Activated naive CD8-positive, alpha-beta T cell treated with anti-CD3 and anti-CD28 coated beads, Interleukin-2, amount 50 U/mL, for 16 hours (primary cell): ENCODE results near the gene RPL18A.

ENCODE experiments used
- DNase-seq: peaks from one replicate; pipeline ENCODE4 v3.0.0-alpha.2; 2020; ENCODE audit warnings: low read depth, low spot score

The RPL18A gene

DNA sequence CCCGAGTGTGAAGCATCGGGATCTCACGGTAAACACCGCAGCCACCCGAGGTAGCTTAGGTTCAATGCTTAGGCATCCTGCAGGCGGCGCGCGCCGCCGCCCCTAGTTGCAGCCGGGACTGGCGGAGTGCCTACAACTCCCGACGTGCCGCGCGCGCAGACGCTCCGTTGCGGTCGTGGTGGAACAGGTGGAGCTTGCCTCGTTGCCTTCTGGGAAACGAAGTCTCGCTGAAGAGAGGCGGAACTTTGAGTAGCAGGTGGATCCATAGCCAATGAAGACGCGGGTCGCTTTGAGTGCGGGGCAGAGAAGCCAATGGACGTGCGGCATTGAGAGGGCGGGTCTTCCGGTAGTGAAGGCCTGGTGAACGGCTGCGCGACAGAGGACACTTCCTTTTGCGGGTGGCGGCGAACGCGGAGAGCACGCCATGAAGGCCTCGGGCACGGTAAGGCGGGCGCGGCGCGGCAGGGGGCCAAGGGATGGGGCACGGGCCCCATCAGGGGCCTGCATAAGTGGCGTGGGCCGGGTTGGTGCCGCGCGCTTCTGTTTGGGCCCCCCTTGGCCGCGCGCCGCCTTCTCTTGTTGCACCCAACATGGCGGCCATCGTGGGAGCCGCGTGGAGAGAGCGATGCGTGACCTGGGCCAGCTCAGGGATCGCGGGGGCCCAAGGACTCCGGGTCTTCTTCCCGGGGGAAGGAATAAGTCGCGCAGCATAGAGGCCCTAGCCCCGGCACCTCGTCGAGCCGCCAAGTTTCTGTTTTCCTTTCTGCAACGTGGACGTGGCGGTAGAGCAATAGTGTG, at the start of gene RPL18A:
RPL18A (plus strand) TSS at position 378 of the 798 bp plus-strand sequence; CDS start at position 425, 47 bp downstream.
- DNase-seq: peak; percentile 95

DNA sequence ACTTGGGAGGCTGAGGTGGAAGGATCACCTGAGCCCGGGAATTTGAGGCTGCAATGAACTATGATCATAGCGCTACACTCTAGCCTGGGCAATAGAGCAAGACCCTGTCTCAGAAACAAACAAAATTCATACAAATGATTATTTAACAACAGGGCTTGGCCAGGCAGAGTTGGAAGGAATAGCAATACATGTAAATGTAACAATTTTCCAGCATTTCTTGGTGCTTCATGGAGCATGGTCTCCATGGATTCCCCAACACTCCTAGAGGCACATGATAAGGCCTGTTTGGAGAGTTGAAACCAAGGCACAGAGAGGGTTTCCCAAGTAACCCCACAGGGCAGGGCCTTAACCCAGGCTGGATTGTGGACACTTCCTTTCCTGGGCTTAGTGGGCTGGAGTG, 48.6 kb upstream of the RPL18A start:
- no peak for DNase-seq

DNA sequence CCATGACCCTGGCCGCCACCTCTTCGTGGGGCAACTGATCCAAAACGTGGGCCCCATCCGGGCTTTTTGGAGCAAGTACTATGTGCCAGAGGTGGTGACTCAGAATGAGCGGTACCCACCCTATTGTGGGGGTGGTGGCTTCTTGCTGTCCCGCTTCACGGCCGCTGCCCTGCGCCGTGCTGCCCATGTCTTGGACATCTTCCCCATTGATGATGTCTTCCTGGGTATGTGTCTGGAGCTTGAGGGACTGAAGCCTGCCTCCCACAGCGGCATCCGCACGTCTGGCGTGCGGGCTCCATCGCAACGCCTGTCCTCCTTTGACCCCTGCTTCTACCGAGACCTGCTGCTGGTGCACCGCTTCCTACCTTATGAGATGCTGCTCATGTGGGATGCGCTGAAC, 48.0 kb upstream of the RPL18A start:
- no peak for DNase-seq

DNA sequence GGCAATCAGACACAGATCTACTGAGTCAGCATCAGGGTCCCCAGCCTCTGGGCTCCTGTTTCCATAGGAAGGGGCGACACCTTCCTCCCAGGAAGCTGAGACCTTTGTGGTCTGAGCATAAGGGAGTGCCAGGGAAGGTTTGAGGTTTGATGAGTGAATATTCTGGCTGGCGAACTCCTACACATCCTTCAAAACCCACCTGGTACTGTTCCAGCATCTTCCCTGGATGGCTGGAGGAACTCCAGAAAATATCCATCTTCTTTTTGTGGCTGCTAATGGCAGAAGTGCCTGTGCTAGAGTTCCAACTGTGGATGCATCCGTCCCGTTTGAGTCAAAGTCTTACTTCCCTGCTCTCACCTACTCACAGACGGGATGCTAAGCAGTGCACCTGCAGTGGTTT, 47.6 kb upstream of the RPL18A start:
- no peak for DNase-seq

DNA sequence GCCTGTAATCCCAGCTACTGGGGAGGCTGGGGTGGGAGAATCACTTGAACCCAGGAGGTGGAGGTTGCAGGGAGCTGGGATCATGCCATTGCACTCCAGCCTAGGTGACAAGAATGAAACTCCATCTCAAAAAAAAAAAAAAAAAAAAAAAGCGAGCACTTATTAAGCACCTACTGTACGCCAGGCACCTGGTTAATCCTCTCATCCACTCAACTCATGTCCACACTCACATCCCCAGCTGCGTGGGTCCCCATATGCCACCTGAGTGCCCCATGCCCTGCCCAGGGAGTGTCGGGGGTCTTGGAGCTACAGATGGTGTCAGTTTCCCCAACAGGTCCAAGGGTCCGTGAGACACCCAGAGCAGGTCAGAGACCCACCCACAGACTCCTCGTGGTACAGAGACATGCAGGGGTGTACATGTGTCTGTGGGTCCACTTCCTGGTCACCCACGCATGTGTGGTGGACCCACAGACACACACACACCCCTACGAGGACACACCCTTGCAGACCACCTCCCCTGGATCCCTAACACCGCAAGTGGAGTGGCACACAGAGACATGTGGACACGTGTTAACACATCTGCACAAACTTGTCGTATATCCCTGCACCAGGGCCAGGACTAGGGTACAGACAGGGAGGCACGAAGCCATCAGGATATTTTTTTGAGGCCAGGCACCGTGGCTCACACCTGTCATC, 41.9 kb upstream of the RPL18A start:
- no peak for DNase-seq

DNA sequence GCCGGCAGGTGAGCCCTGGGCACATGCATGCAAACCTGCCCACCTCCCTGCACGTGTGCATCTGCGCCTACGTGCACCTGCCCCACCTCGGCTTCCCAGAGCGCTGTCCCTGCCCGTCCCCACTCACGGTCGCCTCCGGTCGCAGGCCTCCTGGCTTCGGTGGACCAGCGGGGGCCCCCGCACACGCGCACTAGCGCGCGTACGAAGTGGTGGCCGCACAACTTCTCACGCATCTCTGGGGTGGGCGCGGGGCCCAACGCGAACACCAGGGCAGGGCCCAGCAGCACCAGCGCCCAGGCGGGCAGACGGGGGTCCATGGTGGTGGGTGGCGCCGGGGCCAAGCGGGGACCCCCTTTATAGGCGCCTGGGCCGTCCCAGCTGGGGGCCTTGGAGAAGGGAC, 38.5 kb upstream of the RPL18A start, which contains the start of gene INSL3:
INSL3 (minus strand) TSS at position 330 of the 400 bp plus-strand sequence; CDS start at position 317, 13 bp downstream.
- DNase-seq: no peak

DNA sequence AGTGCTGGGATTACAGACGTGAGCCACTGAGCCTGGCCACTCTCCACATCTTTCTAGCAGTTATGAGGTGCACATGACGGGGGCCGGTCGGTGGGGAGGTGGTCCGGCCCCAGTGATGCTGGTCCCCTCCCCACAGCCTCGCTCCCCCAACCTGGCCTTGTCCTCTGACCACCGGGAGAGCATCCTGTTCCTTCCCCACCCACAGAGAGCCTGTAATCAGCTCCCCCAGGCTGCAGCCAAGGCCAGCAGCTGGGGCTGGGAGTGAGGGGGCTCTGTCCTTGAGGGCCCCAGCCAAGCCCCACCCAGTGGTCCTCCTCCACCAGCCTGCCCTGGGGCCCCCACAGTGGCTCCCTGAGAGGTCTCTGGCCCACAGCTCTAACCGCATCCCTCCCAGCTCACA, 35.4 kb upstream of the RPL18A start:
- DNase-seq: no peak

DNA sequence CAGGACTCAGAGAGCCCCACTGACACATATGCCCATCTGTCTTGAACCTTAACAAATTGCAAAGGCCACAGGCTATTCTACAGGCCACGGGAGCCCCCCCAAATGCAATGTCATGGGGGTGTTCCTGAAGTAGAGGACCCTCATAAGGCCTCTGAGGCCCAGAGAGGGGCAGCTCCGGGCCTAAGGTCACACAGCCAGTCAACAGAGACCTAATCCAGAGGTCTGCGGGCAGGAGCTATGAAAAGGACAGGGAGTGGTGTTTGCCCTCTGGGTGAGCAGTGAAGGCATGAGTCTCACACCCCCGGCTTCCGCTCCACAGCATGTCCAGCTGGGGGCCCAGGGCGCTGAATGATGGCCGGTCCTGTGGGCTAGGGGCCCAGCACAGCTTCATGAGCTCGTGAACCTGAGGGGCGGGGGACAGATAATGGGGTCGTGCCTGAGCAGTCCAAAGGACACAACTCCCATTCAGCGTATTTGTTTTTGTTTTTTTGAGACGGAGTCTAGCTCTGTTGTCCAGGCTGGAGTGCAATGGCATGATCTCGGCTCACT, 33.1 kb upstream of the RPL18A start:
- DNase-seq: no peak

DNA sequence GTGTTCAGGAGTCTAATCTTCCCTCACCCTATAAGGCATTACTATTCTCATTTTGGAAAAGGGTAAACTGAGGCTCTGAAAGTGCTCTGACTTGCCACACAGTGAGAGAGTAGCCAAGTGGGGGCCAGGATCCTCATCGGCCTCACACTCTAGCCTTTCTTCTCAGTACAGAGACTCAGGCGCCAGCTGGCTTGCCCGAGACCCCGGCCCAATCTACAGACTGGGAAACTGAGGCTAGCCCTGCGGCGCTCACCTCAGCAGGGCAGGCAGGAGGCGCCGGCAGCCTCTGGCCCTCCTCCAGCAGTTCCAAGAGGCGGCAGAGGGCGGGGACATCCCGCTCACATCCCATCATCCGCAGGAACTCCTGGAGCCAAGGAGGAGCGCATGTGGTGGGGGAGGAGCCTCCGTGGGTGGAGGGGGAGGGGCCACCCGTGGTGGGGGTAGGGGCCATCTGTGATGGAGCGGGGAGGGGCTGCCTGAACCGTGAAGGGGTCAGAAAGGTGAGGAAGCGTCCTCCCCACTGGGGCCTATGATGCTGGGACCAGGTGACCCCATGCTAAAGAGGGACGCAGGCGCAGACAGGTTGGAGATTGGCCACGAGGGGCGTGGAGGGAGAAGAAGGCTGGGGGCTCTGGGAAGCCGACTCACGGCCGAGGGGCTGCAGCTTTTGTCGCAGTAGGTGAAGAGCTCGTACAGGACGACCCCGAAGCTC, 29.7 kb upstream of the RPL18A start:
- no peak for DNase-seq

DNA sequence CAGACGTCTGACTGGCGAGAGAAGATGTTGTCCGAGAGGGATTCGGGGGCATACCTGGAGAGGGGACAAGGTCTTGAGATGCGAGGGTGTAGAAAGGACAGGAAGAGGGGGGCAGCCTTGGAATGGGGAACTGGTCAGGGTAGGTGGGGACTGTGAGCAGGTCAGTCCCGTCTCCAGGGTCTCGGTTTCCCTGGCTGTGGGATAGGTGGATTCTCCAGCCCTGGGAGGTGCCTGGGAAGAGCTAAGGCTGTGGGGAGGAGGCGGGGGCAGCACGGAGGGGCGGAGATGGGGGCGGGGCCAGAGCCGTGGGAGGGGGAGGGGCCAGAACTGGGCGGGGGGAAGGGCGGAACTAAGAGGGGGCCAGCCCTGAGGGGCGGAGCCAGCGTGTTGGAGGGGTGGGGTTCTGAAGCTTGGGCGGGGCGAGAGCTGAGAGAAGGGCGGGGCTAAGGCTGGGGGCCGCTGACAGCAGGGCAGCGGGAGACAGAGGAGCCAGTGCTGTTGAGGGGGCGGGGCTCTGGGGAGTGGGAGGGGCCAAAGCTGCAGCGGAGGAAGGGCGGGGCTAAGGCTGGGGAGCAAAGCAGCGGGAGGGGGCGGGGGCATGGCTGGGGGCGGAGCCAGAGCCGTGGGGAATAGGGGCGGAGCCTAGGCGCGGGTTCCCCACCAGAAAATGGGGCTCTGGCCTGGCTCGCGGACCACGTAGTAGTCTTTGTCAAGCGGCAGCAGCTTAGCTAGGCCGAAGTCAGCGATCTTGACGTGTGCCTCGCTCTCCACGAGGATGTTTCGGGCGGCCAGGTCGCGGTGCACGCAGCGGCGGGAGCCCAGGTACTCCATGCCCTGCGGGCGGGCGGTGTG, 28.9 kb upstream of the RPL18A start:
- DNase-seq: no peak

DNA sequence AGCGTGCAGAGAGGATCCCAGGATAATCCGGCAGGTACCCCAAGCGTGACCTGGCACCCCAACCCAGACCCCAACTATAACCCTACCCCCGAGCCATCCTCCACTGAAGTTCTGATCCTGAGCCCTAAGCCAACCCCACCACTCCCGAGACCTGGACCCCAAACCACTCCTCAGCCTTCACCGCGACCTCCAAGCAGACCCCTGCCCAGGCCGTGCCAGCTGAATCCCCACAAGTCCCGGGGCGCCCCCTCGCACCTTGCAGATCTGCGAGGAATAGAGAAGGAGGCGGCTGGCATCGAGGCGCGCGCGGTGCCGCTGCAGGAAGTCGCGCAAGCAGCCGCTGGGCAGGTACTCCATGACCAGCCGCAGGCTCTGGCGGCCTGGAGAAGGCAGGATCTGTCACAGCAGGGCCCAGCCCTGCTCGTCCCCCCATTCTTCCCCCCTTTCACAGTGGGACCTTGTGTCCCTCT, 28.3 kb upstream of the RPL18A start:
- DNase-seq: no peak

DNA sequence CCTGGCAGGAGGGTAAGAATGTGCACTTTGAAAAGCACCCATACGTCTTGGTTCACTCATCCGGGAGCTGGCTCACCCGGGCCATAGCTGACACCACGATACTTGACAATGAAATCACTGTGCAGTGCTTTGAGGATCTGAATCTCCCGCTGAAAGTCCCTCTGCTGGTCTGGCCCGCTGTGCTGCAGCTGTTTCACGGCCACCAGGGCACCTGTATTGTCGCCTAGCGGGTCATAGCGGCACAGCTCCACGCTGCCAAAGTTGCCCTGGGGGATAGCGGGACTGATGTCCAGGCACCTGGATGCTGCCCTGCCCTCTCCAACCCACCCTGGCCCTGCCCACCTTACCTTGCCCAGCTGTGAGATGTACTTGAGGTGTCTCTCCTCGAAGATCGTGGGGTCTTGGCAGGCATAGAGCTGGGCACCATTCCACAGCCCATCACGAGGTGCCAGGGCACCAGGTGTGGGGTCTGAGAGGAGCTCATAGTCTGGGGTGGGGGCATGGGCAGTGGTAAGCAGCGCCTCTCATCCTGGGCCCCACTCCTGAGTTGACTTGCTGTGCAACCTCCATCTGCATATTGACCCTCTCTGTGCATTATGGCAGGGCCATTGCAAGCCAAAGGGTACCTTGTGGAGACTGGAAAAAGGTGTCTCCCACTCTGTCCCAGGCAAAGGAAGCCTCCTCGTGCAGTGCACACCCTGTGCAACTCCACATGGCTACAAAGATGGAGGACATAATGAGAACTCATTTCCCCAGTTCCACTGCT, 27.1 kb upstream of the RPL18A start:
- DNase-seq: no peak

DNA sequence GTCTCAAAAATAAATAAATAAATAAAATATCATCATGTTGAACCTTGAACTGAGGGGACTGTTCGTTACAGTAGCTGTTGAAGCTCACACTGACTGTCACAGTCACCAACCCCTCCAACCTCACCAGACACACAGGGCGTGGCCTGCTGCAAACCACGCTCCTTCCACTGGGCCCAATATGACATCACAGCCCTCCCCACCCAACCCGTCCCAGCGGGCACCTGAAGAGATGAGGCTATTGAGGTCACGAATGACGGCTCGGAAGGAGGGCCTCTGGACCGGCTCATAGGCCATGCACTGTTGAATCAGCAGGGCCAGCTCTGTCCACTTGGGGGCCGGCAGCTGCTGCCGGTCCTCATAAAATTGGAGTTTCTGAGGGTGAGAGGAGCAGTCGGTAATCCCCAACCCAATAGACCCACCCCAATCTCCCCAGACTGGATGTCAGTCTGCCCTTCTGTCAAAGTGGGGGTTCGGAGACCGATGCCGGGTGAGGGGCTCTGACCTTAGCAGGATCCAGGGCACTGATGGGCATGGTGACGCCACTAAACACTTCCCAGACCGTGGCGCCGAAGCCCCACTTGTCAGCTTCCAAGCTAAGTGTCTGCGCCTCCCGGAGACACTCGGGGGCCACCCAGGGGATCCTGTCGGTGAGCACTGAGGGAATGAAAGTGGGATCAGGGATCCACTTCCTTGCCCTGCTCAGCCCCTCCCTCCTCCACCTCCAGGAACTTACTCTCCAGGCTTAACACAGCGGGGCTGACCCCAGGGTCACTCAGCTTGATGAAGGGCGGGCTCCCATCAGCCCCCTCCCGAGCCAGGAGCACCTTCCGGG, 25.1 kb upstream of the RPL18A start:
- DNase-seq: no peak

DNA sequence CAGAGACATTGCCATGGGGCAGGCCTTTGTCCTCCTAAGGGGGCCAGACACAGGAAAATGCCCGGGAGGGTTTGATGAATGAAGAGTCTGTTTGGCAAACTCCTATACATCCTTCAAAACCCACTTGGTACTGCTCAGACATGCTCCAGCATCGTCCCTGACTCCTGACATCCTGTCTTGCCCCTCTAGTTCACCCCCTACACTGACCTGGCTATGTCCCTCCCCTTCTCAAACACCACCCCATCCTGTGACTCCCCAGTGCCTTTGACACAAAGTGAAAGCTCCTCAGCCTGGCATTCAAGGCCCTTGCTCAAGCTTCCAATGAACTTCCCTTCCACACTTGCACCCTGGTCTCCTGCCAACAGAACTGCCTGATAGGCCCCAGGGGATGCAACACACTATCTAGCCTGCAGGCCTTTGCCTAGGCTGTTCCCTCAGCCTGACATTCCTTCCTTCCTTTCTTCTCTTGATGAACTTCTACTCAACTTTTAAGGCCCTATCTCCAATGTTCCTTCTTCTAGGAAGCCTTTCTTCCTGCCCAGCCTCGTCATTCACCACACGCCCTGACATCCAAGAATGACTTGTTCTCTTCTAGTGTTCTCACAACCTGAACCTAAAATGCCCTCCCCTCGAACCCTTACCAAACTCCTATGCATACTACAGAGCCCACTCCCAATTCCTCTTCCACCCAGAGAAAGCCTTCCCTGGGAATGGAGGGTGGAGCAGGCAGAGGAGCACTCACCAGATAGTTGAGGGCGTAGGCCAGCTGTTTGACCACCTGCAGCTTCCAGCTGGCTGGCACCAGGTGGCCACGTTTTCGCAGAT, 24.3 kb upstream of the RPL18A start:
- DNase-seq: no peak

DNA sequence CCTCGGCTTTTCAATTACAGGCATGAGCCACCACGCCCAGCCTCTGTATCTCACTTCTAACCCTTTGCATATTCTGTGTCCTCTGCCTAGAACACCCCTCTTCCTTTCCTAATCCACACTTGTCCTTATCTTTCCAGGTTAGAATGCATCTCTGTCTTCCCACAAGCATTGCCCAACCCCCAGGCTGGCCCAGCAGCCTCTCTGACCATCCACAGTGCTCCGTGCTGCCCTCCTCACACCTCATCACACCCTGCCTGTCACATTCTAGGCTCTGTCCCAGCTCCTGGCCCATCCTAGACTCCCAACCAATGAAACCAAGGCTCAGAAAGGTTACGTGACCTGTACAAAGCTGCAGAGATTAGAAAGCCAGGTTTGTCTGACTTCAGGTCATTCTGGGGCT, 23.2 kb upstream of the RPL18A start:
- DNase-seq: no peak

DNA sequence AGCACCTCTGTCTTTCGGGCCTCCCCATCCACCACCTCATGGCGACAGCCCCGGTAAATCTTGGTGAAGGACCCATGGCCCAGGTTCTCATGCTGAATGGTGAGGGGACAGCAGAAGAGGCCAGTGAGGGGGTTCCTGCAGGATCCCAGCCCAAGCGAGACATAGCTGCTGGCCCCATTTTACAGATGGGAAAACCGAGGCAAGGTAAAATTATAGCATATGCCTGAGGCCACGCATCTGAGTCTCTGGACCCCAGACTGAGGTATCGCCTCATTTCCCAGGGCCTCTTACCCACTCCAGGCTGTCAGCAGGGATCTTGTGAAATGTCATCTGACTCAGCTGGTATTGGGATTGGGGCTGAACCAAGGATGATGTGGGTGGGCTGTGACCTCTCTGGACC, 21.7 kb upstream of the RPL18A start:
- DNase-seq: no peak

DNA sequence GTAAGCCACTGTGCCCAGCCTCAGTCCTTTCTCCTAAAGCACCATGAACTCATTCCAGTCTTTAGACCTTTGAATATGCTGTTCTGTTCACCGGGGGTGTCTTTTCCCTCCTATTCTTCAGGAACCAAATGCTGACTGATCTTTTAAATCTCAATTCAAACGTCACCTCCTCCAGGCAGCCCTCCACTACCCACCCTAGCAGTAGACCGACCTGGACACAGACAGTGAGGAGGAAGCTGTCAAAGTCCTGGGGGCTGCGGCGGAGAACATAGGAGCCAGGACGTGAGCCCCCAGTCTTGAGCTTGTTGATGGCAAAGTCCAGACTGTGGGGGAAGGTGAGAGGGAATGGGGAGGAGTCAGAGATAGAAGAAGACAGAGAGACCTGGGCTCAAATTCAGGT, 19.7 kb upstream of the RPL18A start:
- no peak for DNase-seq

DNA sequence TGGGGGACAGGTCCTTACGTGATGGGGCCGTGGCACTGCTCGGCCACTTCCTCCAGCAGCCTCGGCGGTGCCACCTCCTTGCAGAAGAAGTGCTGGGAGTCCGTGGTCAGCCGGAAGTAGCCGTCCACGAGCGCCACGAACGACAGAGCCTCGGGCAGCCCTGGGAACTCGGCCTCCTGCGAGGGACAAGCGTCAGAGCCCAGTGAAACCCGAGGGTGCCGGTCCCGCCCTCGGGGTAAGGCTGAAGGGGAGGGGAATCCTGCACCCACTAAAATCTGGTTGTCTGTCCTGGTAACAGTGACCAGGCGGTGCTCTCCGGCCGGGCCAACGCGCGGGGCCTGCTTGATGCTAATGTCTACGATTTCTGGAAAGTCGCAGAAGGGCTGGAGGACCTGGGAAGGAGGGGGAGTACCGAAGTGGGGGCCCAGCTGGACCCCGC, 18.3 kb upstream of the RPL18A start:
- no peak for DNase-seq
